GM04503 (cell line): Measurements from ENCODE around the gene SLC12A2.
A peak's percentile ranks its signal among the peaks of the same experiment; 100 is the strongest.

Experiments used
- DNase-seq: peaks from one replicate; pipeline ENCODE4 v3.0.0-alpha.2; 2012; ENCODE audit warnings: low read depth

SLC12A2 gene

DNA sequence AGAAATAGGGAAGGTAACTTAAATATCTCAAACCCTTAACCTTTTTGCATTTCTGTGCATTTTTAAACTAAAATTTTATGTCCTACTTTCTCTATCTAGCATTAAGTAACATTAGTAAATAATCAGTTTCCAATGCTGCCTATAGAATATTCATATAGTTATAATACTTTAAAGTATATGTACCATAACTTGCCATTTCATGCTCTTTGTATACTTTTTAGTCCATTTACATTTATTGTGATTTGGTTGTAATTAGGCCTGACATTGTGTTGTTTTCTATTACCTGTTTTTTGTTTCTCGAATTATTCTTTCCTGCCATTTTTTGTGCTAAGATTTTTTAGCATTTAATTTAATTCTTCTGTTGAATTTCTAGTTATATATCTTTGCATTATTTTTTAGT, 13.7 kb downstream of the SLC12A2 start:
- DNase-seq: no peak

DNA sequence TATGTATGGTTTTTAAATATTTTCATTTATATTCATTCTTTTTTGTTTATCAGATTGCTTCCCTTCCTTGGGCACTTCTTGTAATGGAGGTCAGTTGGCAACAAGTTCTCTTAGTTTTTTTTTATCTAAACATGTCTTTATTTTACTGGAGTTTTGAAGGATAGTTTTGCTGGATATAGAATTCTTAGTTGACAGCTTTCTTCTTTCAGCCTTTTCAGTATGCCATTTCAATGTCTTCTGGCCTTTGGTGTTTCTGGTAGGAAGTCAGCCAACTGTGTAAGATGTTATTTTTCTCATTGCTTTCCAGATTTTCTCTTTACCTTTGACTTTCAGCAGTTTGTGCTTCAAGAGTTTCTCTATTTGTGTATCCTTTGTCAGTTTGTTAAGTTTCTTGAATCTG, 14.2 kb downstream of the SLC12A2 start:
- no peak for DNase-seq

DNA sequence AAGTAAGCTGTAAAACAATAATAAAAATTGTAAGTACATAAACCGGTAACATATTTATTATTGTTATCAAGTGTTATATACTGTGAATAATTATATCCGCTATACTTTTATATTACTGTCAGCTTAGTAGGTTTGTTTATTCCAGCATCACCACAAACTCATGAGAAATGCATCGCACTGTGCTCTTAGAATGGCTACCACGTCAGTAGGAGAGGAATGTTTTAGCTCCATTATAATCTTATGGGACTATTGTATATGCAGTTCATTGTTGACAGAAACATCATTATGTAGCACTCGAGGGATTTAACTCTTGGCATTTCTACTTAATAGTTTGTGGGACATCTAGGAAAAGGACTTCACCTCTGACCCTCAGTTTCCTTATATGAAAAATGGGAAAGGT, 16.4 kb downstream of the SLC12A2 start:
- DNase-seq: no peak

DNA sequence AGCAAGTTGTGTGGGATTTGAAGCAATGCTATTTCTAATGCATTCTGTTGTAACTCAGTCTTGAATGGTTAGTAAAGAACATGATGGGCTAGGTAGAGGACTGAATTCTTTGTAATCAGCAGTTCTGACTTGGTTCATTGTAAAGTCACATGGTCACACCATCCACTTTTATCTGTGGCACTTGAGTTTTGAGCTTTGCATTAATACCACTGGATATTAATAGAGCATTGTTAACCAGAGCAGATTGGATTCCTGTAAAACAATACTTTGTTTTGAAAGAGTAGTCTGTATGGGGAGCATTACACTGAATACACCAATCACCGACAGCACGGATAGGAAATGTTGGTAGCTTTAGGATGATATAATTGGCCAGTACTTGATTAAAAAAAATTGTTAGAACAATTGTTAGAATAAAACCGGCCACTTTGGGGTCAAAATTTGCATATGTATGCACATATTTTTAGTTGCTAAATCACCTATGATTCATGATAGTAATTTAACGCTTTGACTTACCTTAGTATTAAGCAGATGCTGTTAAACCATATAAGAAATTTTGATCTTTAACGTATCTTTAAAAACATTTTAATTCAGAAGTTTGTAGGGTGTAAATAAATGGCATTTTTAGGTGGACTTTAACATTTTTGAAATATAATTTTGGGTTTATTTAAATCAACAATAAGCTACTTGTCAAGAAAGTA, 17.4 kb downstream of the SLC12A2 start:
- DNase-seq: no peak

DNA sequence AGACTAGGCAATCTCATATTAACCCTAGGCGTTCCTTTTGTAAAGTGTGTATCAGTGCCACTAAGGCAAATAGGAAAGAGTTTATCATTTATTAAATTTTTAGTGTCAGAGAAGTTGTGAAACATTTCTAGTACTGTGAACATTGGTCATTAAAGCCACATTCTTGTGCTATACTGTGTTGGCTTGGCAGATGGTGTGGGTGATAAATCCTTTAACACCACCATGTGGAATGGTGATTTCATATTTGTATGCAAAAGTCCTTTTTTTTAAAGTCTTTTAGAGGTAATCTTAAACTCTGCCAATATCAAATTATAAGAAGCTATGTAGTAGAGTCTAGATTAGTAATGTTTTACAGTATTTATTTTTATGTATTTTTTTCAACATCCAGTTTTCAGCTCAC, 18.1 kb downstream of the SLC12A2 start:
- DNase-seq: peak; percentile 54

DNA sequence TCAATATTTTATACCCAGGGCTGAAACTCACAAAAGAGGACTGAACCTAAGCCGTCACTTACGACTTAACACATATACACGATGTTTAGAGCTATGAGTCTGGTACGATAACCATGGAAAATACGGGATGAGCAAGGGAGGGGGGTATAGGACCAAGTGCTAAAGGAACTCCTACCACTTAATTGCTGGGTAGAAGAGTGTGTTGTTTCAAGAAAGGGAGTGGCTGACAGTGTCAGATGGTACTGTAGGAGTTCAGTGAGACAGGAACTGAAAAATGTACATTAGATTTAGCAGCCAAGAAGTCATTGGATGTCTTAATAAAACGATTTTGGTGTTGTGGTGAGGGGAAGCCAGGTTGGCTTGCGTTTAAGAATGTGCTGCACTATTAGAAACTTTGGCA, 21.6 kb downstream of the SLC12A2 start:
- no peak for DNase-seq

DNA sequence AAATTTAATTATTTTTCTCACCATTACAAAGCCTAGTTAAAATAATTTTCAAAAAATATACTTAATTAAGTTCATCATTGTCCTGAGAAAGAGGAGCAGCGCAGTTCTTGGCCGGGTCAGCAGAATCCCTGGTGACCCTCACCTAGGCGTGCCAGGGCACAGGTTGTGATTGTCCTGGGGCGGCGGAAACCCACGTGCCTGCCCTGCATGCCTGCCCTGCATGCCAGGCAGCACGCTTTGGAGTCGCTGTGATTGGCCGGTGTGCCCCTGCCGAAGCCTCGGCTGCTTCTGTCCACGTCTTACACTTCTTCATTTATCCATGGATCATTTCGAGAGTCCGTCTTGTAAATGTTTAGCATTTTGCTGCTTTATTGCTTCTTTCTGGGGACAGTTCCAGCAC, 25.6 kb downstream of the SLC12A2 start:
- DNase-seq: no peak

DNA sequence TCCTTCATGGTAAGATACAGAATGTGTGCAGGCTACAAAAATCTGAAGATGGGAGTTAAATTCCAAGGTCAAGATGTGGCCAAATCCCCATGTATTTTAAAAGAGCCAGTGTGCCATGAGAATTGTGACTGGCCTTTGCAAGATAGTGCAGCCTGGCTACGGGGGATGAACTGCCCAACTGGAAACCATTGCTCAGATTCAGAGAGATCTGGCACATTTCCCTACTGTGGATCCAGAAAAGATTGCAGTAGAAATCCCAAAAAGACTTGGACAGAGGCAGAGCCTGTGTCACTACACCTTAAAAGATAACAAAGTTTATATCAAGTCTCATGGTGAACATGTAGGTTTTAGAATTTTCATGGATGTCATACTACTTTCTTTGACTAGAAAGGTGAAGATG, 26.2 kb downstream of the SLC12A2 start:
- no peak for DNase-seq

DNA sequence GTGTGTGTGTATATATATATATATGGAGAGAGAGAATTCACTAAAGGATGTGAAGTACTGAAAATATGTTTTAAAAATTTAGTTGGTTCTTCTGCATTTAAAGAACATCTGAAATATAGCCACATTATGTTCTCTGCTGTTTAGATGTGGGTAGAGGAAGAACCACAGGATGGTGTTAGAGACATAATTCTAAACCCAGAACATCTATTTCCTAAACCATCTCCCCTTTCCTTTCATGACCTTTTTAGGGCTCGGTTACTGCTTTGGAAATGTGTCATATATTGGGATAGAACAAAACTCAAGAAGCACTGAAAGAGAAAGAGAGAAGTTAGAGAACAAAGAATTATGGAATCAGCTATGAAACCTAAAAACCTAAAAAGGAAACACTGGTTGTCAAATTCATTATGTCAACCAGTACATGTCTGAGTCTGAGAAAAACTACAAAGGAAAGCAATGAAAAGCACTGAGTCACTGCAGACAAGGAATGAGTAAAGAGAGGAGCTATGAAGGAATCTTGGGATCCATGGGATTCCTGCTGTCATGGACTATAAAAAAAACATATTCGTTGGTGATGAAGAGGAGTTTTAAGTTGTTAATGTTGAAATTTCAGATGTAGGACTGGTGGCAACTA, 28.4 kb downstream of the SLC12A2 start:
- peak; percentile 53 for DNase-seq

DNA sequence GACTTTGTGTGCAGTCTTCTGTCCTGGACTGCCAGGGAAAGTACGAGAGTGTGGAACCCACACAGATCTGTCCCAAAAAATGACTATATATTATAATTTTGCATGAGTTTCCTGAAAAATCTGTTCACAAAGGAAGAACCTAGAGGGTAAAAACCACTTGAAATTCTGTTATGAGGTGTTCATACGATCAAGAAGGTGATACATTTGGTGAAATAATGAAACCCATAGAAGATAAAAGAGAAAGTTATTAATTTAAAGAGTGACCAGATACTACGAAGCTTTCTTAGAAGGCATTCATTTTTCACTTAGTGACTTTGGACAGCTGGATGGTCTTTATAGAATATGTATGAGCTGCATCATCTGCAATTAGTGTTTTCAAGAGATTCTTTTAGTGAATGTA, 32.9 kb downstream of the SLC12A2 start:
- no peak for DNase-seq

DNA sequence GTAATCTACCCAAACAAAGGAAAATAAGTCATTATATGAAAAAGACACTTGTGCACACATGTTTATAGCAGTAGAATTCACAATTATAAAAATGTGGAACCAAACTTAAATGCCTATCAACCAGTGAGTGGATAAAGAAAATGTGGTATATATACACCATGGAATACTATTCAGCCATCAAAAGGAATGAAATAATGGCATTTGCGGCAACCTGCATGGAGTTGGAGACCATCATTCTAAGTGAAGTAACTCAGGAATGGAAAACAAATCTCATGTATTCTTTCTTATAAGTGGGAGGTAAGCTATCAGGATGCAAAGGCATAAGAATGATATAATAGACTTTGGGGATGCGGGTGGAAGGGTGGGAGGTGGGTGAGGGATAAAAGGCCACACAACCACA, 34.6 kb downstream of the SLC12A2 start:
- no peak for DNase-seq

DNA sequence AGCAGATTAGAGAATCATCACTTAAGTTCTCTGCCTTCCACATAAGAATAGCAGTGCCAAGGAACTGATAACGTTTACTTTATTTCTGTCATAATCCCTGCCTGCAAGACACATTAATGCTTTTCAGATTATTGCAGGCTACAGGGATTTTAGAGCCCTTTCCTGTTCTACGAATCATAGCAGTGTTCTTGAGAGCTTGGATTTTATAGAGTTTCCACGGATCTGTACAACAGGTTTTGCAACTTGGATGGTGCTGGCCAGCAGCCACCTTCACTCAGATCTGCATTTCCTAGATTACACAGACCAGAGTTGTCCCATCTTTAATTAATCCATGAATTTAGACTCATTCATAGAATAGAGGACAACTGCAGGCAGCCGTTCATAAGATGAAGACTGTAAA, 38.1 kb downstream of the SLC12A2 start:
- no peak for DNase-seq

DNA sequence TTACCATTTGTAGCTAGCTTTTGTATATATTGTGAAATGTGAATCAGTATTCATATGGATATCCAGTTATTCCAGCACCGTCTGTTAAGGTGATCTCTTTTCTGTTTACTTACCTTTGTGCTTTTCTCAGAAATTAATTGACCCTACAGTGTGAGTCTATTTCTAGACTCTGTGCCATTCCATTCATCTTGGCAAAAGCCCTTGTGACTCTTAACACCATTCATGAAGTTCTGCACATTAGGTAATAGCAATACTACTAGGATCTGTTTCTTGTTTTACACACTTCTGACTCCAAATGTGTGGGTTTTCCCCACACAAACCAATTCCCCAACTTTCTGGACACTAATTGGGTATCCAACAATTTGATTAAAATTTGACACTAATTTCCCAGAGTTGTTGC, 40.4 kb downstream of the SLC12A2 start:
- DNase-seq: no peak

DNA sequence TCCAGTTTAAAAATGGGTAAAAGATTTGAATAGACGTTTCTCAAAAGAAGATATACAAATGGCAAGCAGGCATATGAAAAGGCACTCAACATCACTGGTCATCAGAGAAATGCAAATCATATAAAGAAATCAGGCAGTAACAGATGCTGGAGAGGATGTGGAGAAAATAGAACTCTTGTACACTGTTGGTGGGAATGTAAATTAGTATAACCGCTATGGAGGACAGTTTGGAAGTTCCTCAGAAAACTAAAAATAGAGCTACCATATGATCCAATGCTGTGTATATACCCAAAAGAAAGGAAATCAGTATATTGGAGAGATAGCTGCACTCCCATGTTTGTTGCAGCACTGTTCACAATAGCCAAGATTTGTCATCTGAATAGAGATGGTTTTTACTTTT, 42.7 kb downstream of the SLC12A2 start:
- DNase-seq: no peak

DNA sequence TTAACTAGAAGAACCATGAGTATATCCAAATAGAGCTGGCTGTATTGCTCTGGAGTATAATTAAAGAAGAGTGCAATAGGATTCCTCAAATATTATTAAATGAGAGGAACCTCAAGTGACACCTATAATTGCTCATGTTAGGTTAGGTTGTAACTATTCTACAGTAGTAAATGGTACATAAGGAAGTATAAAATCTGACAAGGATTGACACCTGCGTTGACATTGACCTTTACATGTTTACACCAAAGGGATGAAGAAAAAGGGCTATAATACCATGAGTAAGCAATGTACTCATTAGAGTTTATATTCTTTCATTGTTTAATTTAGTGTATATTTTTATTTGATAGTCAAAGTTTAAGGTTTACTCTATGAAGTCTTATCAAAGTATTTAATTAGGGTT, 48.9 kb downstream of the SLC12A2 start:
- DNase-seq: no peak

DNA sequence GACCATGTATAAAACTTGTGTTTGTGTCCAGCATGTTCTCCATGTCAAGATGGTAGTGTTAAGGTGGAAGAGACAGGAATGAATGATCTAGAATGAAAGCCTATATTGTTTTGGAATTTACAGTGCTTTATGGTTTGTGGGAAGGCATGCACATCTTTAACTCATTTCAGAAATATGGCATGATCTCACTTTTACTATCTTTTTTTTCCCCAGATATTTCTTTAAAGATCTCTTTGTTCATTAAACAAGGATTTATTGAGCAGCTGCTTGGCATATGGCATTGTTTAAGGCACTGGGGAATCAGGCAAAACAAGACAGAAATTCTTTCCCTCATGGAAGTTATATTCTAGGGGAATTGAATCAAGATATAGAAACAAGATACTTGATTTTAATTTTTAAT, 51.7 kb downstream of the SLC12A2 start:
- no peak for DNase-seq

DNA sequence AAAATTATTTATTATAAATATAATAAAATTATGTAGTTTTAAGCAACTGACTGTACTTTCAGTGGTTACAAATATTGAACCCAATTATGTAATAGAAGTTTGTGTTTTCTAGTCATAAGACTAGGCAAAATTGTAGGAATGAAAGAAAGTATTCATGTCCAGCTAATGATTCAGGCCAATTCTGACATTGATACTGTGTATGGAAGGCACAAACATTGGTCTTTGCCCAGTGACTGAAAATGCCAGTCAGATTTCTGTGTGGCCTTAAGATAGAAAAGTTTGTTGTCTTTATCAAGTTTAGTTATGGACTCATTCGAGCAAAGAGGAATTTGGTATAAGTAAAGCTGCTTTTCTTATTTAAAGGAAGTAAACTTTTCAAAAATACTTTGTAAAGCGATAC, 60.3 kb downstream of the SLC12A2 start:
- DNase-seq: no peak

DNA sequence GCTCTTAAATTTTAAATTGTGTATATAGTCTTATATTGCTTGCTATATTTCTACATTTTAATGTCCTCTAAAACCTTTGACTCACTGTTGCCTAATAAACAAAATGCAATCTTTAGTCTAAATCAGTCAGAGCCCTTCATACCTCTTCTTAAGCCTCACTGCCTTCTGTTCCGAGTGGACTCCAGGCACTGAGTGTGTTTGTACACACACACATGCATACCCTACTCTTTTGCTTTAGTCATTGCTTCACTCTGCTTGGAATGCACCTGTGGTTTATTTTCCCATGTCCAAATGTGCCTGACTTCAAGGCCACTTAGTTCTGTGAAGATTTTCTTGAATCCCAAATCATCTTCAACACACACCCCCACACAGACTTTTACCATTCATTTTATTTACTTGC, 60.9 kb downstream of the SLC12A2 start:
- no peak for DNase-seq

DNA sequence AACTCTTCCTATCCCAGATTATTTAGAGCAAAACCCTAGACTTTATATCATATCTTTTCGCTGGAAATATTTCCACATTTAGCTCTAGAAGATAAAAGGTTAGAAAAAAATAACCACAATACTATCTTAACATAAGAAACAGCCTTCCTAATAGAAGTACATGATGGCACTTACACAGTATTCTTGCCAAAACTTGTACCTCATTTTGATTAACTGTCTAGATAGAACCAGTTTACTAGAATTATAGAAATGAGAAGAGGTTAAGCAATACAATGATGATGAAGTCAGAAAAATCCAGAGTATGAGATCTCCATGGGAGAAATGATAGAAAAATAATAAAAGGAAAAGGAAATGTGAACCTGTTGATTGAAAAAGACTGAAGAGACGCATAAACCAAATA, 63.1 kb downstream of the SLC12A2 start:
- no peak for DNase-seq

DNA sequence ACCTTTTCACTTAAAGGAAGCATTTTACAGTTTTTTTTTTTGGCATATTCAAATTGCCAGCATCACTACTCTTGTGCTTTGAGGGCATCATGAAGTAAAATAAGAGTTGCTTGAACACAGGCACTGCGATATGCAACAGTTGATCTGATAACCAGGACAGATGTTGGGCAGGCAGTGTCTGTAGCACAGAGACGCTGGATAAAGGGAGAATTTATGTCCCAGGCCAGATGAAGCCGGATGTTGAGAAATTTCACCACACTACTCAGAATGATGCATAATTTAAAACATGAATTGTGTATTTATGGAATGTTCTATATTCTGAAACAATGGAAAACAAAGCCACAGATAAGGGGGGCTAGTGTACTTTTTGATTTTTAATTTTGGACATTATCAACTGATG, 71.4 kb downstream of the SLC12A2 start:
- DNase-seq: no peak

DNA sequence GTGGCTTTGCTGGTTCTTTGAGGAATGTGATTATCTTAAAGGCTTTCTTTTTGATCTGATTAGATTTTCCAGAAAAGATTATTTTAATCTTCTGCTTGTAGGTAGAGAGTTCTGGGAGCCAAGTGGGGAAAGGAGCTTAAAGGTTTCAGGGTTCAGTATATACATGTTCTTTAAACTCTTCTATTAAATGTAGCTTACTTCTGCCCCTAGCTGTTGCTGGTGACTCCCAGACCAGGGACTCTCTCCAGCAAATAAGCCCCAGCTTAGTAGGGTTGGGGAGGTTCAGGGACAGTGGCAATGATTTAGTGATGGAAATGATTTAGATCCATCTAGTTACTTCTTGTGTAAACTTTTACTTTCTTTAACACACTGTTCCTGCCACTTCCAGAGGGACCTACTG, 72.2 kb downstream of the SLC12A2 start:
- DNase-seq: no peak

DNA sequence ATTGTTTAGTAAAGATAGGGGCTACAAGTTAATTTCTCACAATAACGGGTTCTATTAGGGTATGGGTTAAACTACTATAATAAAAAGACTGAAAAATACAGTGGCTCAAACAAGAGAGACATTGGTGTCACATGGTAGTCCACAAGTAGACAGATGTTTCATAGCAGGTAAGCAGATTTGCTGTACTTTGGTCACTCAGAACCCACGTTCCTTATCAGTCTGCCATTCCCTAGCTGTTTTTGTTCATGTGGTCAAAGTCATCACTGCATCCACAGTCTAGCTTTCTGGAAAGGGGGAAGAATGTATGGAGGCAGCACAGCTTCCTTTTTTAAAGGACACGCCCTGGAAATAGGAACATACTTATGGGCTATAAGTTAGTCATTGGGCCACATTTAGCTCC, 73.0 kb downstream of the SLC12A2 start:
- no peak for DNase-seq

DNA sequence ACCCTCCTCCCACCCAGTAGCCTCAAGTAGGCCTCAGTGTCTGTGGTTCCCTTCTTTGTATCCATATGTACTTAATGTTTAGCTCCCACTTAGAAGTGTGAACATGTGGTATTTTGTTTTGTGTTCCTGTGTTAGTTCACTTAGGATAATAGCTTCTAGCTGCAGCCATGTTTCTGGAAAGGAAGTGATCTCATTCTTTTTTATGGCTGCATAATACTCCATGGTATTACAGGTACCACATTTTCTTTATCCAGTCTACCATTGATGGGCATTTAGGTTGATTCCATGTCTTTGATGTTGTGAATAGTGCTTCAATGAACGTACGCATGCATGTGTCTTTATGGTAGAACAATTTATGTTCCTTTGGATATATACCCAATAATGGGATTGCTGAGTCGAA, 74.8 kb downstream of the SLC12A2 start:
- DNase-seq: no peak

DNA sequence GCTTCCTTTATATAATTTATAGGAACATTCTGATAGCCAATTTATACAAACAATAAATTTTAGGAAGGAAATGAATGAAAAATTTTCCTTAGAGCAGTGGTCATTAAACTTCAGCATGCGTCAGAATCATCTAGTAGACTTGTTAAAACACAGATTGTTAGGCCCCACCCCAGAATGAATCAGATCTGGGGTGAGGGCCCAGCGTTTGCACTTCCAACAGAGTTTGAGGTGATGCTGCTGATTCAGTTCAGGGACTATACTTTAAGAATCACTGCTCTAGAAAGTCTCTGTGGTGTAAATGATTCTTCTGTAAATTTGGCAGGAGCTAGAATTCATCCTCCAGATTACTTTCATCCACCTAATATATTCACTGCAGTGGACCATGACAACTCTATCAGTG, 80.4 kb downstream of the SLC12A2 start:
- no peak for DNase-seq
